Endodermal cell (in vitro differentiated cells): Measurements from ENCODE around the gene RPS10. TPM values are rescaled to one million over a fixed set of nuclear protein-coding genes. Genes with fewer than 3 reads are reported as not detected.

Experiments used
- DNase-seq: peaks from one replicate; pipeline ENCODE4 v3.0.0-alpha.2; 2017
- H3K27ac ChIP-seq: 2 replicates; pipeline ENCODE4 v1.5.1; 2013; ENCODE audit warnings: mild to moderate bottlenecking, low read depth, low read length, moderate library complexity
- H3K27me3 ChIP-seq: 2 replicates; pipeline ENCODE4 v1.6.1; 2013; ENCODE audit warnings: mild to moderate bottlenecking, low read length, moderate library complexity; ENCODE audit not compliant: insufficient read depth, control insufficient read depth, poor library complexity, severe bottlenecking
- H3K36me3 ChIP-seq: 2 replicates; pipeline ENCODE4 v1.7.0; 2013; ENCODE audit warnings: mild to moderate bottlenecking, low read length, moderate library complexity; ENCODE audit not compliant: control insufficient read depth, insufficient read depth
- H3K4me1 ChIP-seq: one replicate; pipeline ENCODE4 v1.7.0; 2013; ENCODE audit warnings: low read length; ENCODE audit not compliant: control insufficient read depth, insufficient read depth
- H3K4me3 ChIP-seq: 2 replicates; pipeline ENCODE4 v1.5.1; 2013; ENCODE audit warnings: mild to moderate bottlenecking, low read length, moderate library complexity
- H3K9ac ChIP-seq: 2 replicates; pipeline ENCODE4 v1.6.1; 2013; ENCODE audit warnings: mild to moderate bottlenecking, low read length, moderate library complexity; ENCODE audit not compliant: poor library complexity, severe bottlenecking; ENCODE audit errors: extremely low read depth
- H3K9me3 ChIP-seq: 2 replicates; pipeline ENCODE4 v1.6.1; 2013; ENCODE audit warnings: mild to moderate bottlenecking, low read length, moderate library complexity; ENCODE audit not compliant: control insufficient read depth
- H3K27ac Mint-ChIP-seq: 2 replicates; pipeline ENCODE4 v1.8.0; 2020; ENCODE audit warnings: mixed read lengths
- H3K27me3 Mint-ChIP-seq: 2 replicates; pipeline ENCODE4 v1.8.0; 2021; ENCODE audit warnings: mild to moderate bottlenecking, mixed read lengths; ENCODE audit not compliant: insufficient read depth
- H3K36me3 Mint-ChIP-seq: 2 replicates; pipeline ENCODE4 v1.8.0; 2020; ENCODE audit warnings: low read depth, mixed read lengths
- H3K4me1 Mint-ChIP-seq: 2 replicates; pipeline ENCODE4 v1.8.0; 2020; ENCODE audit warnings: mixed read lengths
- H3K4me3 Mint-ChIP-seq: 2 replicates; pipeline ENCODE4 v1.8.0; 2020; ENCODE audit warnings: mild to moderate bottlenecking, moderate library complexity, mixed read lengths
- H3K9me3 Mint-ChIP-seq: 2 replicates; pipeline ENCODE4 v1.8.0; 2020; ENCODE audit warnings: mild to moderate bottlenecking, mixed read lengths
- WGBS, 2 experiments: methylation state at CpG; one replicate each; pipeline versions ENCODE4 v1.1.5 to v1.1.7; 2013; ENCODE audit warnings: missing lambda C conversion rate in 2 of 2, mixed read lengths in 1 of 2; ENCODE audit not compliant: insufficient coverage in 1 of 2, insufficient read length in 1 of 2; 5-methylcytosine and 5-hydroxymethylcytosine counted together
- total RNA-seq, 2 donors: library from RNA; stranded (reverse); fragmentation: NEBNext Ultra II Directional in 1 of 2; extraction: Animal tissue kit (Norgen Biotek cat#: 25700) in 1 of 2; gene quantifications; 2 replicates in 1 of 2; 3 replicates in 1 of 2; pipeline ENCODE4 v1.2.1, GENCODE V29; 2021
- TF ChIP-seq, protein P1 (sequence below): fragments of 200-600 bp; sonication (generic); conservative IDR thresholded peaks from 2 replicates; pipeline ENCODE4 v1.5.0; 2021; ENCODE audit warnings: antibody characterized with exemption, mild to moderate bottlenecking

RPS10 gene
- total RNA-seq, 2 donors from 2014 or later, result 1,892 to 2,030 TPM

DNA sequence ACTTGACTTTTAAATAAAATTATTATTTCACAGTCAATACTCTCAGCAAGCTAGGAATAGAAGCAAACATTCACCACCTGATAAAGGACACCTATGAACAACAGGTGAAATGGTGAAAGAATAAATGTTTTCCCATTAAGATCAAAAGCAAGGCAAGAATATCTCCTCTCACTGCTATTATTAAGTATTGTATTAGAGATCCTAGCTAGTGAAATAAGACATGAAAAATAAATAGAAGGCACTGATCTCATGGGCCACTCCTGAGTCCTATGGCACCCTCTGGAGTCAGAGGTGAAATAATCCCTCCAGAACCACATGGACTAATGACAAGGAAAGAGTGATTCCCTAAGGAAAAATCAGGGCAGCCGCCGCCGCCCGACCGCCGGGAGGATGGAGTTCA is 29.4 kb downstream of the RPS10 start:
- H3K4me1 Mint-ChIP-seq, result peaks cover 5% of the 10 kb centered on the region
- H3K9me3 Mint-ChIP-seq, result peaks cover 17% of the 10 kb centered on the region
- Histone ChIP-seq H3K27me3 (no peaks in the 10 kb centered on the region), H3K27ac (no peak overlapping the region), H3K4me1 (no peaks in the 10 kb centered on the region), H3K4me3 (no peak overlapping the region), H3K36me3 (no peaks in the 10 kb centered on the region), H3K9ac (no peak overlapping the region), H3K9me3 (peaks cover 9% of the 10 kb centered on the region)
- no peak for DNase-seq
- peaks cover 5% of the 10 kb centered on the region for H3K36me3 Mint-ChIP-seq
- TF ChIP-seq, protein P1, sequence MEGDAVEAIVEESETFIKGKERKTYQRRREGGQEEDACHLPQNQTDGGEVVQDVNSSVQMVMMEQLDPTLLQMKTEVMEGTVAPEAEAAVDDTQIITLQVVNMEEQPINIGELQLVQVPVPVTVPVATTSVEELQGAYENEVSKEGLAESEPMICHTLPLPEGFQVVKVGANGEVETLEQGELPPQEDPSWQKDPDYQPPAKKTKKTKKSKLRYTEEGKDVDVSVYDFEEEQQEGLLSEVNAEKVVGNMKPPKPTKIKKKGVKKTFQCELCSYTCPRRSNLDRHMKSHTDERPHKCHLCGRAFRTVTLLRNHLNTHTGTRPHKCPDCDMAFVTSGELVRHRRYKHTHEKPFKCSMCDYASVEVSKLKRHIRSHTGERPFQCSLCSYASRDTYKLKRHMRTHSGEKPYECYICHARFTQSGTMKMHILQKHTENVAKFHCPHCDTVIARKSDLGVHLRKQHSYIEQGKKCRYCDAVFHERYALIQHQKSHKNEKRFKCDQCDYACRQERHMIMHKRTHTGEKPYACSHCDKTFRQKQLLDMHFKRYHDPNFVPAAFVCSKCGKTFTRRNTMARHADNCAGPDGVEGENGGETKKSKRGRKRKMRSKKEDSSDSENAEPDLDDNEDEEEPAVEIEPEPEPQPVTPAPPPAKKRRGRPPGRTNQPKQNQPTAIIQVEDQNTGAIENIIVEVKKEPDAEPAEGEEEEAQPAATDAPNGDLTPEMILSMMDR, result no peak
- 98% methylated on average over 6 of the region's 6 CpGs; no CpG with 5 or more reads in 1 of the 2 experiments for WGBS, 2 experiments
- H3K4me3 Mint-ChIP-seq, result no peak overlapping the region
- H3K27me3 Mint-ChIP-seq, result peaks cover 6% of the 10 kb centered on the region
- H3K27ac Mint-ChIP-seq, result no peak overlapping the region

DNA sequence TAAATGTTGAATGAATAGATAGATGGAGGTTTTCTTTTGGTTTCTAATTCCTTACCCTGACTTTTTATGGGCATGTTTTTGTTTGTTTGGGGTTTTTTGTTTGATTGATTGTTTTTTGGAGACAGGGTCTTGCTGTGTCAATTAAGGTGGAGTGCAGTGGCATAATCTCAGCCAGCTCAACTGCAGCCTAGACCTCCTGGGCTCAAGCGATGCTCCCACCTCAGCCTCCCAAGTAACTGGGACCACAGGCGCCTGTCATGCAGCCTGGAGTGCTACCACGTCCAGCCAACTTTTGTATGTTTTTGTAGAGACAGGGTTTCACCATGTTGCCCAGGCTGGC is 31.9 kb downstream of the RPS10 start:
- peaks cover 5% of the 10 kb centered on the region for H3K4me1 Mint-ChIP-seq
- TF ChIP-seq, protein P1, result no peak
- H3K4me3 Mint-ChIP-seq, result no peak overlapping the region
- H3K4me3 ChIP-seq, result no peak overlapping the region
- peaks cover 17% of the 10 kb centered on the region for H3K9me3 Mint-ChIP-seq
- H3K27me3 ChIP-seq, result no peaks in the 10 kb centered on the region
- no peak for DNase-seq
- no peak overlapping the region for H3K27ac ChIP-seq
- H3K27ac Mint-ChIP-seq, result no peak overlapping the region
- no peaks in the 10 kb centered on the region for H3K36me3 ChIP-seq
- H3K27me3 Mint-ChIP-seq, result peaks cover 6% of the 10 kb centered on the region
- peaks cover 5% of the 10 kb centered on the region for H3K36me3 Mint-ChIP-seq
- peaks cover 3% of the 10 kb centered on the region for H3K4me1 ChIP-seq
- 85 to 92% methylated on average over 2 to 3 of the region's 3 CpGs for WGBS, 2 experiments
- no peak overlapping the region for H3K9ac ChIP-seq
- H3K9me3 ChIP-seq, result peaks cover 9% of the 10 kb centered on the region

DNA sequence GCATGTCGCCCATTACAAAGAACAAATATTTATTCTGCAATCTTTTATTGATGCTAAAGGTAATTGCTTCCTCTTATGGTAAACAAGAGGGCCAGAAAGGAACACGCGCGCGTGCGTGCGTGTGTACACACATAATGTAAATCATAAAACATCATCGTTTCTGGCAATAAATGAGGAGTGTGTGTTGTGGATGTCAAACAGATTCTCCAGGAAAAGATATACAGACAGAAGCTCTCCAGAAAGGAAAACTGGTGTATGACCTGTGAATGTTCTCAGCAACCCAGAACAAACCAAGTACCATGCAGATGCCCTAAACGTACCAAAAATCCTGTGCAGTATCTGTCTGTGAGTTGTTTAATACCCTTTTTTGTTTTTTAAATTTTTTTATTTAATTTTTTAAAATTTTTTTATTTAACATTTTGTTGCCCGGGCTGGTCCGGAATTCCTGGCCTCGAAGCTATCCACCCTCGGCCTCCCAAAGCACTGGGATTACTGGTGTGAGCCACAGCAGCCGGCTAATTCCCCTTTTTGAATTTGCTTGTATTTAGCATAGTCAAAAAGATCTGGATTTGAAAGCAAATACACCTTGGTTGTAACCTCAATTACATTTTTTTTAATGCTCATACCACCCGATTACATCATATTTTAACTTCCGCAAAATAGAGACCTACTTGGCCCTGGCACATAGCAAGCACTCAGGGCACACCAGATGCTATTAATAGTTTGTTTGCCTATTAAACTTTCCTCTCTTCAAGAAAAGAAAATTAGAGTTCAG is 32.5 kb downstream of the RPS10 start:
- Histone ChIP-seq H3K4me1 (peaks cover 6% of the 10 kb centered on the region), H3K36me3 (no peaks in the 10 kb centered on the region), H3K9me3 (peaks cover 9% of the 10 kb centered on the region), H3K27ac (no peak overlapping the region), H3K9ac (no peak overlapping the region), H3K27me3 (no peaks in the 10 kb centered on the region), H3K4me3 (peak overlapping the region; percentile 87)
- no peak for DNase-seq
- Mint-ChIP-seq H3K36me3 (peaks cover 3% of the 10 kb centered on the region), H3K9me3 (peaks cover 14% of the 10 kb centered on the region), H3K27ac (no peak overlapping the region), H3K27me3 (peaks cover 6% of the 10 kb centered on the region), H3K4me1 (peaks cover 5% of the 10 kb centered on the region), H3K4me3 (no peak overlapping the region)
- TF ChIP-seq, protein P1, result no peak
- 86 to 100% methylated on average over 2 to 14 of the region's 16 CpGs for WGBS, 2 experiments
